Measurements from ENCODE around the gene NACC2.

Gene NACC2

GRCh38 chr9:136050701-136051452 is 44.2 kb downstream of the NACC2 start:
- Histone ChIP-seq H3K79me2 (peaks cover 2% of the 10 kb centered on the region), H3K9ac (no peak overlapping the region)

GRCh38 chr9:136050266-136050700 is 44.8 kb downstream of the NACC2 start:
- H3K4me2 ChIP-seq (ENCODE audit: low read length), result no peak overlapping the region
- H3K27ac ChIP-seq, result no peak overlapping the region
- no peak overlapping the region for H3K4me3 ChIP-seq (ENCODE audit: low read depth, low read length)
- no peak overlapping the region for H2AFZ ChIP-seq
- no peaks in the 10 kb centered on the region for H3K9me3 ChIP-seq (ENCODE audit: control insufficient read depth, low read length)
- no peak for TF ChIP-seq CTCF (IDR thresholded peaks at IDR 0.05)
- peaks cover 2% of the 10 kb centered on the region for H3K79me2 ChIP-seq
- no peak overlapping the region for H3K9ac ChIP-seq
- H3K36me3 ChIP-seq (ENCODE audit: control insufficient read depth, insufficient read depth, low read length), result no peaks in the 10 kb centered on the region
- H3K4me1 ChIP-seq, result no peaks in the 10 kb centered on the region
- no peaks in the 10 kb centered on the region for H3K27me3 ChIP-seq (ENCODE audit: control insufficient read depth, insufficient read depth, low read length)

More at GRCh38 chr9:136050701-136051452, 44.2 kb downstream of the NACC2 start:
- no peaks in the 10 kb centered on the region for H3K27me3 ChIP-seq (ENCODE audit: control insufficient read depth, insufficient read depth, low read length)
- no peaks in the 10 kb centered on the region for H3K4me1 ChIP-seq
- no peak overlapping the region for H3K27ac ChIP-seq
- no peak overlapping the region for H2AFZ ChIP-seq
- no peaks in the 10 kb centered on the region for H3K36me3 ChIP-seq (ENCODE audit: control insufficient read depth, insufficient read depth, low read length)
- peak overlapping the region; percentile 63 for H3K4me2 ChIP-seq (ENCODE audit: low read length)
- no peak for TF ChIP-seq CTCF (IDR thresholded peaks at IDR 0.05)
- H3K4me3 ChIP-seq (ENCODE audit: low read depth, low read length), result no peak overlapping the region
- no peaks in the 10 kb centered on the region for H3K9me3 ChIP-seq (ENCODE audit: control insufficient read depth, low read length)

GRCh38 chr9:136049491-136050265 is 45.4 kb downstream of the NACC2 start:
- peaks cover 2% of the 10 kb centered on the region for H3K79me2 ChIP-seq
- TF ChIP-seq CTCF (IDR thresholded peaks at IDR 0.05), result no peak
- no peak overlapping the region for H3K9ac ChIP-seq
- H3K4me2 ChIP-seq (ENCODE audit: low read length), result no peak overlapping the region
- H3K36me3 ChIP-seq (ENCODE audit: control insufficient read depth, insufficient read depth, low read length), result no peaks in the 10 kb centered on the region
- no peak overlapping the region for H3K4me3 ChIP-seq (ENCODE audit: low read depth, low read length)
- H2AFZ ChIP-seq, result no peak overlapping the region
- no peaks in the 10 kb centered on the region for H3K9me3 ChIP-seq (ENCODE audit: control insufficient read depth, low read length)
- no peaks in the 10 kb centered on the region for H3K27me3 ChIP-seq (ENCODE audit: control insufficient read depth, insufficient read depth, low read length)
- H3K27ac ChIP-seq, result no peak overlapping the region
- H3K4me1 ChIP-seq, result no peaks in the 10 kb centered on the region

GRCh38 chr9:136048560-136049411 is 46.3 kb downstream of the NACC2 start:
- Histone ChIP-seq H3K4me1 (no peaks in the 10 kb centered on the region), H3K27me3 (ENCODE audit: control insufficient read depth, insufficient read depth, low read length) (no peaks in the 10 kb centered on the region), H3K36me3 (ENCODE audit: control insufficient read depth, insufficient read depth, low read length) (no peaks in the 10 kb centered on the region), H3K9me3 (ENCODE audit: control insufficient read depth, low read length) (no peaks in the 10 kb centered on the region), H3K9ac (no peak overlapping the region), H3K79me2 (peaks cover 2% of the 10 kb centered on the region), H3K27ac (no peak overlapping the region), H3K4me3 (ENCODE audit: low read depth, low read length) (no peak overlapping the region), H2AFZ (no peak overlapping the region), H3K4me2 (ENCODE audit: low read length) (no peak overlapping the region)
- no peak for TF ChIP-seq CTCF (IDR thresholded peaks at IDR 0.05)

All from parathyroid adenoma (tissue), 2 donors.